Coronary artery (tissue), 2 donors: Measurements from ENCODE around the gene FA2H.

Experiments used
- DNase-seq: peaks from one replicate; pipeline ENCODE4 v3.0.0-alpha.2; 2017; ENCODE audit warnings: low spot score
- H3K27ac ChIP-seq, 2 donors: fragments of 200-600 bp; sonication (generic); one replicate each; pipeline ENCODE4 v1.5.1; 2016 to 2019
- H3K4me3 ChIP-seq: fragments of 200-600 bp; sonication (generic); 2 replicates; pipeline ENCODE4 v1.5.1; 2016; ENCODE audit warnings: mild to moderate bottlenecking, moderate library complexity
- TF ChIP-seq, protein P1 (sequence below): fragments of 200-600 bp; sonication (generic); IDR thresholded peaks from one replicate; pipeline ENCODE4 v1.5.1; 2019; ENCODE audit warnings: antibody characterized with exemption

FA2H gene

GRCh38 chr16:74667255-74667700 lies 107.3 kb downstream of the FA2H start:
- Histone ChIP-seq H3K27ac (no peak overlapping the region), H3K4me3 (peak overlapping the region; percentile 65)
- TF ChIP-seq, protein P1, sequence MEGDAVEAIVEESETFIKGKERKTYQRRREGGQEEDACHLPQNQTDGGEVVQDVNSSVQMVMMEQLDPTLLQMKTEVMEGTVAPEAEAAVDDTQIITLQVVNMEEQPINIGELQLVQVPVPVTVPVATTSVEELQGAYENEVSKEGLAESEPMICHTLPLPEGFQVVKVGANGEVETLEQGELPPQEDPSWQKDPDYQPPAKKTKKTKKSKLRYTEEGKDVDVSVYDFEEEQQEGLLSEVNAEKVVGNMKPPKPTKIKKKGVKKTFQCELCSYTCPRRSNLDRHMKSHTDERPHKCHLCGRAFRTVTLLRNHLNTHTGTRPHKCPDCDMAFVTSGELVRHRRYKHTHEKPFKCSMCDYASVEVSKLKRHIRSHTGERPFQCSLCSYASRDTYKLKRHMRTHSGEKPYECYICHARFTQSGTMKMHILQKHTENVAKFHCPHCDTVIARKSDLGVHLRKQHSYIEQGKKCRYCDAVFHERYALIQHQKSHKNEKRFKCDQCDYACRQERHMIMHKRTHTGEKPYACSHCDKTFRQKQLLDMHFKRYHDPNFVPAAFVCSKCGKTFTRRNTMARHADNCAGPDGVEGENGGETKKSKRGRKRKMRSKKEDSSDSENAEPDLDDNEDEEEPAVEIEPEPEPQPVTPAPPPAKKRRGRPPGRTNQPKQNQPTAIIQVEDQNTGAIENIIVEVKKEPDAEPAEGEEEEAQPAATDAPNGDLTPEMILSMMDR = no peak
- DNase-seq = no peak

- TF ChIP-seq, protein P1 = no peak
- peak within 1 kb of the TSS in 1 of 2 donors; percentile 62 for H3K27ac ChIP-seq
- peak; percentile 98 for DNase-seq
- peak within 1 kb of the TSS; percentile 79 for H3K4me3 ChIP-seq
Measured at GRCh38 chr16:74666425-74667254, 108.0 kb downstream of the FA2H start, which contains the start of gene RFWD3. Gene RFWD3 (minus strand): TSS chr16:74666877. CDS start chr16:74661449, 5,428 bp downstream.

DNA sequence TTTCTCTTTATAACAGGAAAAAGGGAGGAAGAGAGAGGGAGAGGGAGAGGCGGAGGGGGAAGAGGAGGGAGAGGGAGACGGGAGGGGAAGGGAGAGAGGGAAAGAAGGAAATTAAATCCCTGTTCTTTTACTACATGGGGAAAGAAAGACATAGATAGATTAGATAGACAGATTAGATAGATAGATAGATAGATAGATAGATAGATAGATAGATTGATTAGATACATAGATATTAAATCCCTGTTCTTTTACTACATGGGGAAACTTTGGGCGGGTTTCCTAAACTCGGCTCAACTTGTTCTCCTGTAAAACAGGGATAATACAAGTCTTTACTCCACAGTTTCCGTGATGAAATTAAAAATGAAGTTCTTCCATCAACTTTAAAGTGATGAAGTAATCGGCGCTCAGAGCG lies 108.6 kb downstream of the FA2H start:
- peak overlapping the region; percentile 79 for H3K4me3 ChIP-seq
- DNase-seq = no peak
- H3K27ac ChIP-seq = peak overlapping the region in 1 of 2 donors; percentile 62
- TF ChIP-seq, protein P1 = no peak
